H54 (cell line): ENCODE measurements around the gene CARNS1.
A peak's percentile ranks its signal among the peaks of the same experiment; 100 is the strongest.

Source experiments
- DNase-seq: peaks from one replicate; pipeline ENCODE4 v3.0.0; 2011; ENCODE audit warnings: low spot score, mixed read lengths; ENCODE audit not compliant: insufficient read length
- FAIRE-seq: peaks from 3 replicates; lab custom pipeline; 2011; peaks lifted over from hg19 to GRCh38; lab: Jason Lieb, UNC
- POLR2A ChIP-seq: IDR thresholded peaks from 2 replicates; pipeline ENCODE4 v1.6.1; 2011; ENCODE audit warnings: low read depth, mild to moderate bottlenecking, low read length

CARNS1 gene

DNA sequence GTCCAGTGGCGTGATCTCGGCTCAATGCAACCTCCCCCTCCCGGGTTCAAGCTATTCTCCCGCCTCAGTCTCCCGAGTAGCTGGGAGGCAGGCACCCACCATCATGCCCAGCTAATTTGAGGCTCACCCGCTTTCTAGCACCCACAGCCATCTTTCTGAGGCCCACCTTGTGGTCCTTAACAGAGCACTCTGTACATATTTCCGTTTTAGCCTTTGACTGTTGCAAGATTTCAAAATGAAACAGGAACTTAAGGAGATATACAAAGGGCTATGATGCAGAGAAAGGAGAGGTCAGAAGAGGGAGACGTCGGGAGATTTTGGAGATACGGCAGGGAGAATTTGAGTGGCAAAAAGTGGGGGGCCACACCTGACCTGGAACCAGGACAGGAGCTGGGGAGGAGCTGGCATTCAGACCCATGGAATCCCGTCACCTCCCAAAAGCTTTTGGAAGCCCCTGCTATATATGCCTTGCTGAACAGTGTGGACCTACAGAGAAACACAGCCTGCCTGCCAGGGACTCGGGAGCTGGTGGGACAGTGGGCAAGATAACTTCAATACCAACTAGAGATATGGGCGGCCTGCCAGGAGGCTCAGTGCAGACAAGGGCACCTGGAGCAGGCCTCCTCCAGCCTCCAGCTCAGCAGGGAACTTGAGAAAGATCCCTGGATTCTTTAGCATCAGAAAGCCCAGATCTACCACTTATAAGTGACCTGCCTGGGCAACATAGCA lies 34.1 kb upstream of the CARNS1 start:
- DNase-seq (no peak), FAIRE-seq (no peak)
- no peak for TF ChIP-seq POLR2A

DNA sequence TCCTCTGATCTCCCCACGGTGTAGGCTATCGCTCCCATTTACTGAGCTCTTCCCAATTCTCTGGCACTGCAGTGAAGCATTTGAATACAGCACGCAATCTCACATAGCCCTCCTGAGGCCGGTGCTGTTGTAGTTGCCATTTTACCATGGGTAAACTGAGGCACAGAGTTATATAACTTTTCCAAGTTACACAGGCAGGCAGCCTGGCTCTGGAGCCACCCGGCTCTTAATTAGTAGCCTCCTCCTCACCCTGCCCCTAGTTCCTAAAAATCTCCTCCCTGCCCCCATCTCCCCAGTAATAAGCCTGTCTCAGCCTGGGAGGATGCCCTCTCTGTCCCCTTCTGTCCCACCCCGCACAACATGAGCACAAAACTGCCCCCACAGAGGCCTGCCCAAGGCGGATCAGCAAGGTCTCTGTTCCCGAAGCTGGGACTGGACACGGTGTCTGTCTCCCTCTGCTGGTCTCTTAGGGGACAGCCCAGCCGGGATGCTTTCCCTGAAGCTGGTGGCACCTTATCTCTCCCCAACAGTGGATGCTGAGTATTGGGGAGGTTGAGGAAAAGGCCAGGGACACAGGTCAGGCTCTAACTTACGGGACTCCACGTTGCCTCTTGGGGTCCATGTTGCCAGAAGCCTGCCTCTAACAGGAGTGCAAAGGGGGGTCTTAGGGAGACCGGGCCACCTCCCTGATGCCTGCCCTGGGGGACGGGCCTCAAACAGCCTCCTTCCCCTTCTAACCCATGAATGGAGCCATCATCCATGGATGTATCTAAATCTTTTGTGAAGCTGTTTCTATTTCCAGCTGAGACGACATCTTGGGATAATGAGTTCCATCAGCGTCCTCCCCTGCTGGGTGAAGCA lies 33.0 kb upstream of the CARNS1 start:
- DNase-seq (peak; percentile 63), FAIRE-seq (no peak)
- no peak for TF ChIP-seq POLR2A

DNA sequence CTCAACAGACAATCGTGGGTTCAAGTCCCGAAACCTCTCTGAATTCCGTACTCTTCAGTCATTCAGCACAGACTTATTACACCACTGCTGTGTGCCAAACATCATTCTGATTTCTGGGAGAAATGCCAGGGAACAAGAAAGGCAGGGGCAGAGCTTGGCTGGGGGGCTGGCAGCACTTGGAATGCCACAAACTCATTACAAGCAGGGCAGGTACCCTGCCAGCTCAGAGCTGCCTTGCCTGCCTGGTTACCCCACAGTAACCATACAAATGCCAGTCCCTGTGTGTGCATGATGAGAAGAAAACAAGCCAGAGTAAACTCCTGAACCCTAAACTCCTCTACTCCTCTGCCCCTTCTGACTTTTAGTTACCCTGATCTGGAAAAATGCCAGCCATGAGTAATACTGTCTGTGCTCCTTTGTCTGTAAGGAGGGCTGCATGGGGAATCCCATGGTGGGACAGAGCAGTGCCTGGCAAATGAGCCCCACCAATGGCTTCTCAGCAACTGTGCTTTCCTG lies 30.6 kb upstream of the CARNS1 start:
- TF ChIP-seq POLR2A: no peak
- DNase-seq (no peak), FAIRE-seq (no peak)

DNA sequence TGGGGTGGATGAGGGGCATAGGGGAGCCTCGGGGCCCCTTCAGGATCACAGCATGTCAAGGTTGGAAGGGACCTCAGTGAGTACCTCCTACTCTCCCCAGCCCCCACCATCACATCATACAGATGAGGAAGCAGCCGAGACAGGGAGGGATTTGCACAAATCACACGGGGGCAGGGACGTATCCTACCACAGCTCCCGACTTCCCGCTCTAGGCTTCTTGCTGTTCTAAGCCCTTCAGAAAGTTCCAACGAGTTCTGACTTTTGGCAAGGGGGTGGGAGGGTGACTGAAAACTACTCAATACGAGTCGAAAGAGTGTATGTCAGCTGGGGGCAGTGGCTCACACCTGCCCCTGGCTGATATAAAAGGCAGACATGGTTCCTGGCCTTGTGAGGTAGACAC lies 28.4 kb upstream of the CARNS1 start:
- no peak for TF ChIP-seq POLR2A
- DNase-seq (no peak), FAIRE-seq (no peak)

DNA sequence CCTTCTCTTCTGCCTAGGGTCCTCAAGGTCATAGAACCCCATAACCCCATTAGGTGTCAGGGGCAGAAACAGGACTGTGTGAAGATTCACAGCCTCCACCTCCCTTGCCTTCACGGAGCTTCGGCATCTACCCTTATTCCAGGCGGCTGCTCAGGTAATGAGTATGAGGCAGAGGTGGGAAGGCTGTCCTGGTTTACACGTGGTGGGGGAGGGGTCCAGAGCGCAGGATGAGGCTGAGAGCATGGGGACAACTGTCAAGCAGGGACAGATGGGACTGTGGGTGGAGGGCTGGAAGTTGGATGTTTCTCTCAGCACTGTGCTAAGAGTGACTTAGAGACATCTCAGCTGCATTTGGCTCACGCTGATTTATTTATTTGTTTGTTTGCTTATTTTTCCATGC lies 28.0 kb upstream of the CARNS1 start:
- DNase-seq (no peak), FAIRE-seq (no peak)
- no peak for TF ChIP-seq POLR2A

DNA sequence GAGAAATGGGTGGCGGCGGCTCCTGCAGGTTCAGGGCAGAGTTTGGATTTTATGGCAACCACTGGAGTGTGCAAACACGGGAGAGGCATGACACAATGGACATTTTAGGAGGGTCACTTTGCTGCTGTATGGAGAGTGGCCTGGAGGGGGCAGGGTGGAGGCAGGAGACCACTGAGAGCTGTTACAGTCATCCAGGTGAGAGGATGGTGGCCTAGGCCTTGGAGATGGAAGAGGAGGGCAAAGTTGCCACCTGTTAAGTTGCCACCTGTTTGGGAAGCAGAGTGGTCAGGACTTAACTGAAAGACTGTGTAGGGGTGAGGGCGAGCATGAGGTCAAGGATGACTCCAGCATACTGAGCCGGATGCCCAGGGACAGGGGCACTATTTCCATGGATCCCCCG lies 26.0 kb upstream of the CARNS1 start:
- TF ChIP-seq POLR2A: no peak
- DNase-seq: no peak
- no peak for FAIRE-seq

DNA sequence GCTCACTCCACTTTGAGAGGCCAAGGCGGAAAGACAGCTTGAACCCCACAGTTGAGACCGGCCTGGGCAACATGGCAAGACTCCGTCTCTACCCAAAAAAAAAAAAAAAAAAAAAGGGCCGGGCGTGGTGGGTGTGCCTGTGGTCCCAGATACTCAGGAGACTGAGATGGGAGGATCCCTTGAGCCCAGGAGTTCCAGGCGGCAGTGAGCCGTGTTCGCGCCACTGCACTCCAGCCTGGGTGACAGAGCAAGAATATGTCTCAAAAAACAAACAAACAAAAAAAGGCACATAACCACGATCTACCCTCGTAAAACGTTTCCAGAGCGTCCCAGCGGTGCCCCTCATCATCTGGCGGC lies 24.6 kb upstream of the CARNS1 start:
- TF ChIP-seq POLR2A: no peak
- FAIRE-seq (no peak), DNase-seq (no peak)

DNA sequence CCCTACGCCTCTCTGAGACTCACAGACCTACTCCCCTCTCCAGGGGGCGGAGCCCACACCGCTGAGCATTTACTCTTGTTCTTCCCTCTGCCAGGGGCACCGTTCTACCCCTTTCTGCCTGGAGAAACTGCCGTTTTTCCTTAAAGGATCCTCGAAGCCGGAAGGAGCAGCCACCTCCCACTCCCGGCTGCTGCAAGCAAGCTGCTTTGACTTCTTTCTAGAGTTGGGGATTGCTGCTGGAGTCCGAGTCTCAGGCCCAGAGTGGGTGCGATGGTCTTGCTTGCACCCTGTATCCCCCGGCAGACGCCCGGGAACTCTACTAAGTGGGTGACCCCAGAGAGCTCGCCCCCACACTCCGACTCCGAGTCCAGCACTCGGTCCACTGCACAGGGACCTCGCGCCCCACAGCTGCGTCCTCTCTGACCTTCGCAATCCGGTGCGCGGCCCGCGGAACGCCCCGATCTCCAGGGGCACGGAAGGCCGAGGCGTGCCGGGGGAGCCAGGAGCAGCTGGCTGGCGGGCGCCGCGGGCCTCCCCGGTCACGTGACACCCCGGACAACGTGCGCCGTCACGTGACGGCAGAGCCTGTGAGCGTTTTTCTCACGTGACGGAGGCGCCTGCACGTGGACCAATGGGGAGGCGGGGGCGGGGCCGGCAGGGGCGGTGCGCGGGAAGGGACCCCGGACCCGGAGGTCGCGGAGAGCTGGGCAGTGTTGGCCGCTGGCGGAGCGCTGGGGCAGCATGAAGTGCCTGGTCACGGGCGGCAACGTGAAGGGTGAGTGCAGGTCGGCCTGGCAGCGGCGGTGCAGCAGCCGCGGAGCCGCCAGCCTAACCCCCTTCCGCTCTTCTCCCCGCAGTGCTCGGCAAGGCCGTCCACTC lies 23.9 kb upstream of the CARNS1 start, which contains the start of gene RAD9A:
Gene RAD9A, plus strand, starts transcription at position 683 of the 879 bp plus-strand sequence. Its CDS starts 59 bp downstream, at position 742.
- peak; percentile 71 for TF ChIP-seq POLR2A
- DNase-seq (peak; percentile 97), FAIRE-seq (no peak)

DNA sequence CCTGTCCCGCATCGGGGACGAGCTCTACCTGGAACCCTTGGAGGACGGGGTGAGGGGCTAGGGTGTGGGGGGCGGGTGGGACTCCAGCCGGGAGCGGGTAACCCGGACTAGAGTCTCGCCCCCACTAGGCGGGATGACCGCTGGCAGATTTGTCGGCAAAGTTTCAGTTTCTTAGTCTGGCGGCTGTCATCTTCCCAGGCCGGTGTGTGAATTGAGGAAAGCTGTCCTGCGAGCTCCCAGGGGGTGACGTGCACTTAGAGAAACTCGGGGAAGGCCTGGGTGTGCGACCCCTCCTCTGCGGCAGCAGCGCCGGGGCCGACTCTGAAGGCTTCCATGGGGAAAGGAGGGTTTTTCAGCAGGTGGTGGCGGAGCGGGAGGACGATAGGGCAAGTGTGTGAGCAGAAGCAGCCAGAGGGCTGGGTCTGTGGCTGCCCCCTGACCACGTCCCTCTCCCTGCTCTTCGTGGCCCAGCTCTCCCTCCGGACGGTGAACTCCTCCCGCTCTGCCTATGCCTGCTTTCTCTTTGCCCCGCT lies 23.2 kb upstream of the CARNS1 start:
- DNase-seq (no peak), FAIRE-seq (no peak)
- no peak for TF ChIP-seq POLR2A

DNA sequence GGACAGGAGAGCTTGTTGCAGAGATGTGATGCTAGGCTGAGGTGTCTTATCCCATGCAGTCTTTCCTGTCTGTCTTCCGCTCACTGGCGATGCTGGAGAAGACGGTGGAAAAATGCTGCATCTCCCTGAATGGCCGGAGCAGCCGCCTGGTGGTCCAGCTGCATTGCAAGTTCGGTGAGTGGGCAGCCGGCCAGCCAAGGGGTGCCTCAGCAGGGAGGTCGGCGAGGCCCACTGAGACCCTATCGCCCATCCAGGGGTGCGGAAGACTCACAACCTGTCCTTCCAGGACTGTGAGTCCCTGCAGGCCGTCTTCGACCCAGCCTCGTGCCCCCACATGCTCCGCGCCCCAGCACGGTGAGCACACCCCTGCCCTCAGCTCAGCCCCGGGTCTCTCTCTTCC lies 22.0 kb upstream of the CARNS1 start:
- FAIRE-seq (no peak), DNase-seq (no peak)
- TF ChIP-seq POLR2A: no peak

DNA sequence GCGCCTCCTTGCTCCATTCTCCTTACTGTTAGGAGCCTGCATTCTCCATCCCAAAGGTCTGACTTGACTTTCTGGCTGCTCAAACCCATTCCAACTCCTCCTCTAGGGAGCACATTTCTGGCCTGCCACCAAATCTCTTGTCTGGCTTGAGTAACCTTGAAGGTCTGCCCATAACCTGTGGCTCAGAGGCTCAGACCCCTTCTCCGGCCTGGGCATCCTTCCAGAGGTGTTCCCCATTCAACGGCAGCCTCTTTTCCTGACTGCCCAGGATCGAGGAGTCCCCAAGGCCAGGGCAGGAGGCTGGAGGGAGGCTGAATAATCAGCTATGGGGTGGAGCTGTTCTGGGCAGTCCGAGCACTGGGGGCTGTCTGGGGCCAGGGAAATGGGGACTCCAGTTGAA lies 21.5 kb upstream of the CARNS1 start:
- TF ChIP-seq POLR2A: no peak
- FAIRE-seq: no peak
- DNase-seq: no peak

DNA sequence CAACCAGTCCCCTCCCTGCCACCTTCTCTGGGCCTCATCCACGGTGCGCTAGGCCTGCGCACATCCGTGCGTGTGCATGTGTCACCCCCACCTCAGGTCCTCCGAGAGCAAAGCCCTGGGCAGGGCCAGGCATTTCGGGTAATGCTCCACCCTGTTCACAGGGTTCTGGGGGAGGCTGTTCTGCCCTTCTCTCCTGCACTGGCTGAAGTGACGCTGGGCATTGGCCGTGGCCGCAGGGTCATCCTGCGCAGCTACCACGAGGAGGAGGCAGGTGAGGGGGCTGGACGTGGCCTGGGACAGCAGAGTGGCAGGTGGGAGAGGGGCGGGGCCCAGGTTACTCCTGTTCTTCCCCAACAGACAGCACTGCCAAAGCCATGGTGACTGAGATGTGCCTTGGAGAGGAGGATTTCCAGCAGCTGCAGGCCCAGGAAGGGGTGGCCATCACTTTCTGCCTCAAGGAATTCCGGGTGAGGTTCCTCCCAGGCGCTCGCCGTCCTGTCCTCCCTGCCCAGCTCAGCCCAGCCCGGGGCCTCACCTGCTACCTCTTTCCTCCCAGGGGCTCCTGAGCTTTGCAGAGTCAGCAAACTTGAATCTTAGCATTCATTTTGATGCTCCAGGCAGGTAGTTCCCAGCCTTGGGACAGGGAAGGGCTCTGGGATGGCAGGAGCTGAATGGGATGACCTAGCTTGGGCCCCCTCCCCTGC lies 19.8 kb upstream of the CARNS1 start:
- FAIRE-seq: no peak
- DNase-seq: no peak
- TF ChIP-seq POLR2A: no peak

DNA sequence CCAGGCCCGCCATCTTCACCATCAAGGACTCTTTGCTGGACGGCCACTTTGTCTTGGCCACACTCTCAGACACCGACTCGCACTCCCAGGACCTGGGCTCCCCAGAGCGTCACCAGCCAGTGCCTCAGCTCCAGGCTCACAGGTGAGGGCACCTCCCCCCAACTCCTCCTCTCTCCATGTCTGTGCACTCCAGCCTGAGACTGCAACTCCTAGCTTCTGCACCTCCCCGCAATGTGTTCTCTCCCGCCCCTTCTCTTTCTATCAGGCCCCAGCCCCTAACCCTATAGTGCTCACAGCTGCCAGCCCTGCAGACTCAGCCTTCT lies 19.3 kb upstream of the CARNS1 start:
- FAIRE-seq (no peak), DNase-seq (no peak)
- TF ChIP-seq POLR2A: no peak
